ENCODE data around the gene SLC30A3.

DNA sequence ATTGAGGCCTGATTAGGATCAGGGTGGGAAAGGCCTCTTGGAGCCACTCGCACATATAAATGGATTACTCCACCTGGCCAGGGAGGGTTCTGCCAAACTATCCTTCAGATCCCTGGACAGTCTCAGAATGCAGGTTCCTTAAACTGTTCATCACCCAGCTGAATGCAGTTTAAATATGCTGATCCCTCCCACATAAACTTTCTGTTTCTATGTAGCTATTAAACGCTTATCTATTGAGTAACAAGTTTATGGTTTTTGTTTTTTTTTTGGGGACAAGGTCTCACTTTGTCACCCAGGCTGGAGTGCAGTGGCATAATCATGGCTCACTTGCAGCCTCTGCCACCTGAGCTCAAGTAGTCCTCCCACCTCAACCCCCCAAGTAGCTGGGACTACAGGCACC, 43.8 kb downstream of the SLC30A3 start:
- no peak for TF ChIP-seq POLR2A (IDR thresholded peaks at IDR 0.05)
- TF ChIP-seq, protein P1, sequence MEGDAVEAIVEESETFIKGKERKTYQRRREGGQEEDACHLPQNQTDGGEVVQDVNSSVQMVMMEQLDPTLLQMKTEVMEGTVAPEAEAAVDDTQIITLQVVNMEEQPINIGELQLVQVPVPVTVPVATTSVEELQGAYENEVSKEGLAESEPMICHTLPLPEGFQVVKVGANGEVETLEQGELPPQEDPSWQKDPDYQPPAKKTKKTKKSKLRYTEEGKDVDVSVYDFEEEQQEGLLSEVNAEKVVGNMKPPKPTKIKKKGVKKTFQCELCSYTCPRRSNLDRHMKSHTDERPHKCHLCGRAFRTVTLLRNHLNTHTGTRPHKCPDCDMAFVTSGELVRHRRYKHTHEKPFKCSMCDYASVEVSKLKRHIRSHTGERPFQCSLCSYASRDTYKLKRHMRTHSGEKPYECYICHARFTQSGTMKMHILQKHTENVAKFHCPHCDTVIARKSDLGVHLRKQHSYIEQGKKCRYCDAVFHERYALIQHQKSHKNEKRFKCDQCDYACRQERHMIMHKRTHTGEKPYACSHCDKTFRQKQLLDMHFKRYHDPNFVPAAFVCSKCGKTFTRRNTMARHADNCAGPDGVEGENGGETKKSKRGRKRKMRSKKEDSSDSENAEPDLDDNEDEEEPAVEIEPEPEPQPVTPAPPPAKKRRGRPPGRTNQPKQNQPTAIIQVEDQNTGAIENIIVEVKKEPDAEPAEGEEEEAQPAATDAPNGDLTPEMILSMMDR (IDR thresholded peaks at IDR 0.05), result no peak

Measured in tibial nerve (tissue), 3 donors.